GM19467 (cell line): ENCODE measurements around the gene PSORS1C1.

ENCODE experiments used
- ATAC-seq: cut with Tn5 transposase; IDR thresholded peaks from one replicate; pipeline ENCODE4 v1.9.1; 2021; ENCODE audit warnings: mild to moderate bottlenecking, moderate library complexity; ENCODE audit not compliant: unreplicated experiment

PSORS1C1 gene

DNA sequence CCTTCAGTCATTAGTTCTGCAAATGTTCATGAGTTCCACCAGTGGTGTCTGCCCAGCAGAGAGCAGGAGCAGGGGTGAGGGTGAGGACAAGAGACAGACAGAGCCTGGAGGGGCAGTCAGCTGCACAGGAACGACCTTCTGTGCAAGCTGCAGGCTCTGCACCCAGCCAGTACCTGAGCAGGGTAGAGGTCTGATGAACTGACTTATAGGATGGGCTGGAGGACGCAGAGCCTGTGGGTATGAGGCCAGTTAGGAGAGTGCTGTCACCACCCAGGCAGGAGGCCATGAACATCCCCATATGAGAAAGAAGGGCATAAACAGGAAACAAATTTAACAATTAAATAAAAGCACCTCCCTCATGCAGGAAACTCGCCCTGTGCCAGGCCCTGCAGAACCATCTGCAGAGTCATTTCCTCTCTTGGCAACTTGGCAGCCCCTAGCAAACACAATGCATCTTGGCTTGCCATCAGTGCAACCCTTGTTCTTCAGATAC, 20.2 kb upstream of the PSORS1C1 start:
- ATAC-seq, result no peak

DNA sequence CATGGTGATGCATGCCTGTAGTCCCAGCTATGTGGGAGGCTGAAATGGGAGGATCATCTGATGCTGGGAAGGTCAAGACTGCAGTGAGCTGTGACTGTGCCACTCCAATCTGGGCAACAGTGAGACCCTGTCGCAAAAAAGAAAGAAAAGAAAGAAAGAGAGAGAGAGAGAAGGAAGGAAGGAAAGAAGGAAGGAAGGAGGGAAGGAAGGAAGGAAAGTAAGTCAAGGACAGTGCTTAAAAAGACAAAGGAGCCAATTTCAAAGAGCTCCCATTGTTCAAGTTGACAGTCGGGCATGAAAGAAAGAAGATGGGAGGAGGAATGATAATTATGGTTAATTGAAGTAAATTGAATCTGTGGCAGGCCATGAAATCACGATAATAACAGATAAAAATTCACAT, 18.4 kb upstream of the PSORS1C1 start:
- ATAC-seq, result no peak

DNA sequence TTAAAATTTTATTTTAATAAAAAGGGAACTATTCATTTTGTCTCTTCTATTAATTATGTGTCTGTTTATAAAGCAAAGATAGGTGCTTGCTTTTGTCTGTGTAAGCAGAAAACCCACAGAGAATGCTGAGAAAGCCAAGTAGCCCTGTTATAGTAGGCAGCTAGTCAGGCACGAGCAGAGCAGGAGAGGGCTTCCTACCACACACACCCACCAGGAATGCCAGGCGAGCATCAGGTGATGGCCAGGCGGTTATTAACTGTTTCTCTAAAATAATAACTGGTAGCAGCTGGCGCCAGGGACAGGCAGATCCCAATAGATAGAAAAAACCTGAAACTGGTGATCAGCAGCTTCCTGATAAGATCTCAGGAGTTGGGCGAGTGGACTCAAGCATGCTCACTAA, 17.9 kb upstream of the PSORS1C1 start:
- no peak for ATAC-seq

DNA sequence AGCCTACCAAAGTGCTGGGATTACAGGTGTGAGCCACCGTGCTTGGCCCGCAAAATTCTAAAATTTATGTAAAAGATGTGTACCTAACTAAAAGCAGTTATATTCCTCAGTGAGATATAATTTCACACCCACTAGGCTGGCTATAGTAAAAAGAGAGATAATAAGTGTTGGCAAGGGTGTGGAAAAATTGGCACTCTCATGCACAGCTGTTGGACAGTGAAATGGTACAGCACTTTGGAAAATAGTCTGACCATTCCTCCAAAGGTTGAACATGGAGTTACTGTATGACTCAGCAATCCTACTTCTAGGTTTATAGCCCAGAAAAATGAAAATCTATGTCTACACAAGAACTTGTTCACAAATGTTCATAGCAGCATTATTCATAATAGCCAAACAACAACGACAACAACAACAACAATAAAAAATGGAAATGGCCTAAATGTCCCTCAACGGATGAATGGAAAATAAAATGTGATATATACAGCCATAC, 16.1 kb upstream of the PSORS1C1 start:
- no peak for ATAC-seq

DNA sequence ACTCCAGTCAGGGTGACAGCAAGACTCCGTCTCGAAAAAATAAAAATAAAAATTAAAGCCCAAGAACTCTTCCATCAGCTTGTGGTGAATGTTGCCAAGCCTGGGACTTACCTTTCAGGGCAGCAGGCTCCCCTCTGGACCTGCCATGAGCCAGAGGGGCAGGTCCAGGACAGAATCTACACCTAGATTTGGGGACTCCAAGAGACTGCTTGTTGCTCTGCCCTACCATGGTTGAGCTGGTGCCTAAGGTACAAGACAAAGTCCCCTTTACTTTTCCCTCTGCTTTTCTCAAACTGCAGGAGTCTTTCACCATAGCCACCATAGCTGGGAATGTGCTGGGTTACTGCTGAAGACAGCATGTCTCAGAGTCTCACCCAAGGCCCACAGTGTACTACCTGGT, 11.5 kb upstream of the PSORS1C1 start:
- ATAC-seq, result no peak

DNA sequence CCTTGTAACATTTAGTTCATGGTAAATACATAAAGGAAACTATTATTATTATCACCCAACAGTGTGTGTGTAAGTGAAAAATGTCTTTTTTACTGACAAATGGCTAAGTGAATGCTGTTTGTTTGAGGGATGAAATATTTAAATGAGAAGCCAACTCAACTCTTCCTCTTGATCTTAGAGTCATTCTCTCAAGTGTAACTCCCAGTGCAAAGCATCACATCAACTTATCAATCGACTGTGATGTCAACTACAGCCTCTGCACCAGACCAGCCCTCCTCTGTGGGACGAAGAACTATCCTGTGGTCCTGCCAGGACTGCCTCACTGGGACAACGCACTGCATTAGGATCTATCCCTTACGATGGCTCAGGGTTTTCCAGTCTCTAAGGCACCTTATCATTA, 7.5 kb upstream of the PSORS1C1 start:
- ATAC-seq, result no peak

DNA sequence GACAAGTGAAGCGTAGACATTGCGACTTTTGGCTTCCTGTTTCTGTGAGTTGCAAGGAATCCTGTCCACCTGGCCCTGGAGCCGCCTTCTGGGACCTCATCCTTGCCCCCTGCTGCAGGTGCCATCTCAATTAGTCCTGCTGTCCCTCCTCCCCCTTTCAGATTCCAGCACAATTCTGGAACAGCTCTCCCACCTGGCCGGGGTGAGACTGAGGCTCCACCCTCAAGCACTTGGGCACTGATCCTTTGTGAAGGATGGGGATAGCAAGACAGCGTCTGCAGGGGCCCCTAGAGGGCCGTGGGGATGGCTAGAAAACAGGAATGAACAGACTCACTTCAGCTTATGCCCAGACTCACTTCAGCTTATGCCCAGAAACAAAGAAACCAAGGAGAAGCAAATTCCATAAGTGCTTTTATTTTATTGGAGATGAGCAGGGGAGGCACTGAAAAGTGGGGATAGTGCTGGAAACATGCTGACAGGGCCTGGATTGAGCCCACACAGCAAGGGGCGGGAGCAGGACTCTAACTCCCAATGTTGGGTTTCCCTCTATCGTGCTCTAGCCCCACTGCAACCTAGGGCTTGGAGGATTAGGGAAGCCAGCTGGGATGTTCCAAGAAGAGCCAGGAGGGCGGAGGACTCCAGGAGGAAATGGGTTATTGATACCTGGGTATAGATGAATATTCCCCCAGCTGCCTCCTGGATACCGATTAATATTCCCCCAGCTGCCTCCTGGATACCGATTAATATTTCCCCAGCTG, 3.6 kb upstream of the PSORS1C1 start:
- ATAC-seq, result no peak

DNA sequence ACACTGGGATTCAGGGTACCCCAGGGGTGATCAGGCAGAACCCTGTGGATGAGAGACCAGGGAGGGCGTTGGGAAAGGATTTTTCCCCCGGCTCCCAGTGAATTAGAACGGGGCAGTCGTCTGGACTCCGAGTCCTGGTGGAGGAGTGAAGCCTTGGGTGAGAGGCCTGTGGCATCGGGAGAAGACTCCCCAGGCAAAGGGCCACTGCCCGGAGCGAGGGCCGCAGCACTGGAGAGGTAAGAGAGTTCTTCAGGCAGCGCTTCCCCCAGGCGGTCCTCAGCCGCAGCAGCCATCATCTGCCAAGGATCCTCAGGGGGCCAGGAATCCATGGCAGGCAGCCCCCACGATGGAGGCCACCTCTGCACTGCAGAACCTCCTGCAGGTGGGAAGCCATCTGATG, 2.9 kb upstream of the PSORS1C1 start:
- no peak for ATAC-seq

DNA sequence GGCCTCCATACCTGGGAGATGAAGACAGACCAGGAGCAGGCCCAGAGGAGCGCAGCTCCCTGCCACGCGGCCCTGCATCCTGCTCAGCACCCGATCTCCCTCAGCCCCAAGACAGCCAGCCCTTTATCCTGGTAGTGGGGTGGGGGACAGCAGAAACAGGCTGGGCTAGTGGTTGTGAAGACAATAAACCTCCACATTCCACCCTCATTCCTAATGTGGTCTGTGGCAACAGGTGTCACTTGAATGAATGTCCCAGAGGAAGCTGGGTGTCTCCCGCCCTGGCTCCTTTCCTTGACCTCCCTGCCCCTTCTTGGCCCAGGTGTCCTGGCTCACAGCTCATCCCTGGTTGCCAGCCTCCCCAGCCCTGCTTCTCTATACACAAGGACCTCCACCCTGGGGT, 2.1 kb upstream of the PSORS1C1 start, which contains the start of gene C6orf15:
Gene C6orf15, minus strand, starts transcription at position 98 of the 400 bp plus-strand sequence. Its CDS starts 20 bp downstream, at position 78.
- no peak for ATAC-seq

DNA sequence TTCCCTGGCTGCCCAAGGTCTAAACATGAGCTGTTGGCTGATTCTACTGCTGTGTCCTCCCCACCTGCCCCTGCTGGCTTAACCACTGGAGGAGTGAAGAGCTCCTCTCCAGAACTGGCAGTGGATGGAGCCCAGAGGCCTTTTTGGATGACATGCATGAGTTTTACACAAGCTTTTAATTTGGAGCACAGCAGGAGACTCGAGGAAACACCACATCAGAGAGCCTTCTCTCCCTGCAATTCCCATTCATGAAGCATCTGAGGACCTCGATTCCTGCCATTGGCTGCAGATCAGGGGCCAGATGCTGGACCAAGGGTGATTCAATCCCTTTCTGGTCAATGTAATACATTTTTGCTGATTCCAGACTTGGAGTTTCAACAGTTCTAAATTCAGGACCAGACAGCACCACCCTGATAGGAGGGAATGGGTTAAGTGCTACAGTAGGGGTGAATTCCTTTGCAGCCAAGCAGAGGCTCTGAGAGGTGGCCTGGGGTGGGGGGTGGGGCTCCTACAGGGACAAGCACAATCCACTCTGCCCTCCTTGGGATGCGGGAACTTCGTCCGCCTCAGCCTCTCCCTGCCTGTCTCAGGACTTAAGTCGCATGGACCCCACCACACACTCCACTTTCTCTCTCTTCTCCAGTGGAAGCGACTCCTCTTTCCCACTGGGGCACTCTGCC, 599 bp upstream of the PSORS1C1 start:
- no peak for ATAC-seq

DNA sequence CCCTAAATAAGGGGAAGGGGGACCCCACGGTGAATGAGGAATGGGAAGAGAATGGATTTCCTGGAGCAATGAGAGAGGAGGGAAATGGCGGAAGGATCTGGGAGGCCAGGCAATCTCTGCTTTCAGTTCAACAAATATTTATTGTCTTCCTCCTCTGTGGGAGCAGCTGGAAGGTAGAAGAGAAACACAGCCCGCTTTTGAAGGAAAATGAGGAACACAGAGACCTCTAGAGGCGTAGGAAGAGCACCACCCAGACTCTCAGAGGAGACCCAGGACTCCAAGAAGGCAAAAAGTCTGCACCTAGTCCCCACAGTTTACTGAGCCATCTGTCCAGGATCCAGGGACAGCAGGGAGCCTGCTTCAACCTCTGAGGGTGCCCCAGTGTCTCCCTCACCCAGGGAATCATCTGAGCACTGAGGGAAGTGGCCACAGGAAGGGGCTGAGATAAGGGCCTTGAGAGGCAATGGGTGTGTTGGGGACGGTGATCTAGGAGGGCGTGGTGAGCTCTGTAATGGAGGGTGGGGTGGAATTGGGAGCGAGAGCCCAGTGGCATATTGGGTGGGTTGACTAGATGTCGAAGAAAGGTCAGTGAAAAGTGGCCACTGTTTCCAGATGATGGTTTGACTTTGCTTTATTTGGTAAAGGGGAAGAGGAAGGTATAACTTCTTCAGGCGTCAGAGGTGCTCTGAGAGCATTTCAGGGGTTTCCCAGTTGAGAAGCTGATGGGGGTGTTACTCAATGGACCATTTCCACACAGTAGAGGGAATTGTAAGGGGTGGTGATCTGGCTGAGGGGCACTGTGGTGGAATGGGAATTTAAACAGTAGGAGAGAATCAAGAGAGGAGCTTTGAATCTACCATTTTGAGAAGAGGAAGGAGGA, 610 bp downstream of the PSORS1C1 start:
- no peak for ATAC-seq

DNA sequence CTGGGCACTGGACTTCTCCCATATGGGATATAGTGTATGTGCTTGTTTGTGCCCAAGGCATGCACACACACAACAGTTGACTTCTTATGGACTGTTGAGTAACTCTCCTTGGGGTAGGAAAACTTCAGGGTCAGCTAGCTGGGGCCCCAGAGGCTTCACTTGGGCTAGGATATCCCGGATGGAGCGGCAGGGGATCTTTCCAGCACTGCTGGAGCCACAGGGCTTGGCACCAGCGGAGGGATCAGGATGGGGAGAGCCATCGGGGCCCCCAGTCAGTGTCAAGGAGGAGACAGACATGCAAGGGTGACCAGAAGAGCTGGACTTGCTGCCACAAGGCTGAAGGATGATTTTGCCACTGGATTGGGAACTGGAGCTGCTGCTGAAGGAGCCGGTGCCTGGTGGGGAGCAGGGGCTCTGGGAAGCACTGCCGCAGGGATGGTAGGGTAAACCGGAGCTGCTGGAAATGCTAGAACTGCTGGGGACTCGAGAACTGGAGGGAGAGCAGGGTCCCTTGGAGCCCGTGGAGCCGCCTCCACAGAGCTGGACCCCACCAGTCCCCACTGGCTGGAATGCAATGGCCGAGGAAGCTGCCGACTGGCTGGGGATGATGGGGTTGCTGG, 1.5 kb downstream of the PSORS1C1 start:
- no peak for ATAC-seq

DNA sequence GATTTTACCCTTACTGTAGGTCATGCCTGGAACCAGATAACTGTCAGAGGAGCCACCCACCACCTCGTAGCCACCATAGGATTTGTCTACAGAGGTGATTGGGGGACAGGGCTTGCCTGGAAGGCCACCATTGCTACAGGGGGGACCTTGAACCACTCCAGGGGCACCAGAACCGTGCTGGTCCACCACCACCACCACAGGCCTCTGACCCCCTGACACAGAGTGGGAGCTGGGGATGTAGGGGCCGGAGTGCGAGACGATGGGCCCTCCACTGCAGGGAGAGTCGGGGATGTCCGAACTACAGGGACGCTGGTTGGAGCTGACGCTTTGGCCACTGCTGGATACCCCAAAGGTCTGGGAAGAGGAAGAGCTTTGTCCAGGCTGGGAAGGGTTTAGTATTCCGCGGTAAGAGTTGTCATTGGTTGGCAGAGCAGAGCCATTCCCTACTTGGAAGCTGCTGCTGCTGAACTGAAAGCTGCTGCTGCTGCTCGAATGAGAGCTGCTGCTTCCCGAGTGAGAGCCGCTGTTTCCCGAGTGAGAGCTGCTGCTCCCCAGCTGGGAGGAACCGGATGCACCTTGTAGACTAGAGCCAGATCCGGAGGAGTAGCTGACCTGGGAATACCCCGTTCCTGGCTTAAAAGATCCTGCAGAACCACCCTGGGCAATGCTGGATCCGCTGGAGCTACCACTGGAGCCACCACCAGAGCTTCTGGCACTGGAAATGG, 2.2 kb downstream of the PSORS1C1 start:
- no peak for ATAC-seq

DNA sequence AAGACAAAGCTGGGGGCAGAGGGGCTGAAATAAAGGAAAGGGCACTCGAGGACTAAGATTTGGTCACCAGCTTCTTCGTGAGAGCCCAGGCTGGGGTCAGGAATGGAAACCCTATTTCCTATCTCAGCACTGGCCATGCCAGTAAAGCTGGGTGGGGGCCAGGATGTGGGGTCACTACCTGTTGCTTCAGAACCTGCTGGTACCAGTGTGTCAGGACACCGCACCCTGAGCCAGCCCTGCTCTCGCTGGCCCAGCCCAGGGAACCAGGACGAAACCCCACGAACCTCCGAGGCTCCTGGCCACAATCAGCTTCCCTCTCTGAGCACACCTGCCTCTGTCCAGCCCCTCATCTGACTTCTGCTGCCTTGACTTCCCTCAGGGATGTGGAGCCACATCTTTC, 3.6 kb downstream of the PSORS1C1 start:
- no peak for ATAC-seq

DNA sequence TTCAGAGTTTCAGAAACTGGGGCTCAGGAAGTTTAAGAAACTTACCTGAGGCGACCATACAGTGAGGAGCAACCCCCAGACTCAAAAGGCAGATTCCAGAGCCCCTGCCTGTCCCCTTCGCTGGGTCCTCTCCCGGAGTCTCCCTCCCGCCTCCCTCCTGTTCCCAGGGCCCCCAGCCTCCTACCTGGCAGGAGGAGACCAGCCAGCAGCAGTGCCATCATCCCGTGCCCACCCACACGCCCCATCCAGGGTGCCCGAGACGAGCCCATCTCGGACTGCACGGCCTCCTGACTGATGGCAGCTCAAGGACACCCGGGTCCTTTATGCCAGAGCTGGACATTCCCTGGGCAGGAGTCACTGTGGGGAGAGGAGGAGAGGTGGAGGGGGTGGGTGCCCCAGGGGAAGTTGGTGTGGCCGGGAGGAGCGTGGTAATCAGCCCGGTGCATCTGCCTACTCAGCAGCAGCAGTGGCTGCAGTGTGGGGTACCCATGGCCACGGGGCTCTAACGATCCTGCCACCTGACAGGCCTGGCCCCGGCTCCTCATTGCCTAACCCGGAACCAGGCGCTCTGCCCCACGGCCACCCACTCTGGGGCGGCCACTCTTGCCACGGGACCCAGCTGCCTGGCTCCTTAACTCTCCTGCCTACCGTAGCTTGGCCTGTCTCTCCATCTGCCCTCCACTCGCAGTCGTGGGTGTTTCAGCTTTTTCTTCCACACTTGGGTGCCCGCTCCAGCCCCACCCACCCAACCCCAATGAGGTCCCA, 5.7 kb downstream of the PSORS1C1 start, which contains the start of gene CDSN:
Gene CDSN, minus strand, starts transcription at position 296 of the 765 bp plus-strand sequence. Its CDS starts 27 bp downstream, at position 269.
- ATAC-seq, result no peak

DNA sequence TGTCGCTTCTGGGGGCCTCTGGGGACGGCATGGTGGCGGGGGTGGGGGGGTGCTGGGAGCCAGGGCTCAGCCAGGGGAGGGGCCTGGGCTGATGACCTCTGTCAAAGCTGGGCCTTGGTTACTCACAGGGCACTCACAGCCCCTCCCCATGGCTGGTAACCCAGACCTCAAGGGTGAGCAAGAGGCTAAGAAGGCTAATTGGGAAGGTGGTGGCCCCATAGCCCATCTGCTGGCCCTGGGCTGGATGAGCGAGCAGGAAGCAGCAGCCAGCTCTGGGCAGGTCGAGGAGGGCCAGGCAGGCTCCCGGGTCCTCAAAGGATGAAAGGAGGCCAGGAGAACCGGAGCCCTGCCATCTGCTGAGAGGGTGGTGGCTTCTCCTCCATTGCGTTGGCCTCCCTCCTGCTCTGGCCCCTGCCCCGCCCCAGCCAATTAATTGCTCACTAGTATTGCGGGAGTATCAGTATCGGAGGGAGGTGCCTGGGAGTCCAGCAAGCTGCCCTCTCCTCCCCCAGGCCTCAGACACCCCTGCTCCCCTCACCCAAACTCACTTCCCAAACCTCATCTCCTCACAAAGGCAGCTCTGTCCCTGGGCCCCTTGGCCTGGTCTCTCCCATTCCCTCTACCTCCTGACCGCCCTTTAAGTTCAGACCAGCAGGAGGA, 6.7 kb downstream of the PSORS1C1 start:
- ATAC-seq, result no peak

DNA sequence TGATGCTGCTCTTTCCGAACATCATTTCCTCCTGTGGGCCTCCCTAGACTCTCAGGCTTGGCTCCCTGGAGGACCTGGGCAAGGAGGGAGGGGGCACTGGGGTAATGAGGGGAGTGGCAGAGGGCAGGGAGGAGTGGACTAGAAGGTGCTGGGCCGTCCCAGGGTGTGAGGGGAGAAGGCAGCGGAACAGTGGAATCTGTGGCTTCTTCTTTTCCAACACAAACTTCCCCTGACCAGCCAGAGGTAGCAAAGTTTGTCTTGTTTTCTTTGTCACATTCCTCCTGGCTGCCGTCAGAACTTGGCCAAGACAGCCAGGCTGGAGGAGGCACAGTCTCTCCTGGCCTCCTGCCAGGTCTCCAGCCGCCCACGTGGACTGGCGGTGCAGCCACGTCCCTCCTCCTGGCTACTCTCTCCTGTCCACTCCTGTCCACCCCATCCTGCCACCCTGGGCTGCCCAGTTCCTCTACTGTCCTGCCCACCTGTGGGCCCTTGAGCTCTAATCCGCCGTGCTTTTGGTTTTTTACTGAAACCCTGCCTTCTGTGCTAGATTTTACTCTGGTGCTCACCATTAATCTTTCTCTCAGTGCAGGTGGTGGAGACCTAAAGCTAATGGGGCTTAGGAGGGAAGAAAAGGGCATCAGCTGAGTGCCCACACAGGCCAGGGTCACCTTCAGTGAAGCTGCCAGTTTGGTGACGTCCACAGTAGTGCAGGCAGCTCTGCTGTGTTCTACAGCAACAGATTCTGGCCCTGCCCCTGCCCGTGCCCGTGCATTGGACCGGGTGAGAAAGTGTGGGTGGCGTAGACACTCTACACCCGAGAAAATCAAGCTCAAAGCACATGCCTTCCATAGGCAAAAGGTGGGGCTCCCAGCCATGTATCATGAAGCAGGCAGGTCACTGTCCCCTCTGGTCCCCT, 8.4 kb downstream of the PSORS1C1 start:
- no peak for ATAC-seq

DNA sequence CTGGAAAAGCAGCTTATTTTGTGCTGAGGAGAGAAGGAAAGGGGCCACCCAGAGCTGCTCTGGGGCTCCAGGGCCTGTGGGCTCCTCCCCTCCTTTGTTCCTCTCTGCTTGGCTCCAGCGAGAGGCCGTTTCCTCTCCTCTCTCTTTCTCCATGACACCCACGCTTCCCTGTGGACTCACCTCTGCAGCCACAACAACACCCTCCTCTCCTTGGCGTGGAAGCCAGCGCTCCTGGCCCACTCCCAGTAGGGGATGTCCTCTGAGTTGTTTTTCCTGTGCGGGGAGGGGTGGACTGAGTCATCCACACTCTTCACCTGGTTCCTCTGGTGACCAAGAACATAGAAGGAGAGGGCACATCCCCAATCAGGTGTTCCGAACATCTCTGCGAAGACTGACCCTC, 10.6 kb downstream of the PSORS1C1 start:
- ATAC-seq, result no peak
